Medulla oblongata (tissue), 1 donor: Measurements from ENCODE around the gene RIMS4.

Experiments
- DNase-seq: peaks from one replicate; pipeline ENCODE4 v3.0.0-alpha.2; 2015; ENCODE audit errors: extremely low spot score

RIMS4 gene

DNA sequence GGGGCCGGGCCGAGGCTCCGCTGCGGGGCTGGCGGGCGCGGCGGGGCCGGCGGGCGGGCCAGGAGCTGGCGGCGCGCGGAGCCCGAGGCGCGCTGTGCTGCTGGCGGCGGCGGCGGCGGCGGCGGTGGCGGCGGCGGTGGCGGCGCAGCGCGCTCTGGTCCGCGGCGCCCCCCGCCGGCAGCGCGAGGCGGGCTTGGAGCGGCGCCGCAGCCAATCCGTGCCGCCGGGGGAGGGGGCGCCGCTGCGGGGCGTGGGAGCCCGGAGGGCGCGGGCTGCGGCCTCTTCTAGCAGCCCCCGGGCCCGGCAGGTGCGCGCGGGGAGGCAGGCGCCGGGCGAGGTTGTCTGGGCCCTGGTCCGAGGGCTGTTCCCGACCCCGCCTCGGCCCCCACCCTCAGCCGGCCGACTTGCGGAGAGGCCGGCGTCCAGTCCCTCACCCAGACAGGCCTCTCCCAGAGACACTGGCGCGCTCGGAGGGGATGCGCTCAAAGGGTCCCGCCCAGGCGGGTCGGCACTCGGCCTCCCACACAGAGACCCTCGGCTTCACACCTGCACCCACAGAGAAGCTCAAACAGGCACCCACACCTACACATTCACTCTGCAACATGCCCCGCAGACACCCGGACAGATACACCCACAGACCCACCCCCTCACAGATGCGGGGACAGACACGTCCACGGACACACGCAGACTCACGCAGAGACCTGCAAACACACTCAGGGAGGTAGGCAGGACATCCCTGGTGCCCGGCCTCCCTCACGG lies at the start of gene RIMS4:
TSS of gene RIMS4 (minus strand) at position 156 of the 759 bp plus-strand sequence. CDS start 275 bp downstream, outside the sequence.
- no peak for DNase-seq

DNA sequence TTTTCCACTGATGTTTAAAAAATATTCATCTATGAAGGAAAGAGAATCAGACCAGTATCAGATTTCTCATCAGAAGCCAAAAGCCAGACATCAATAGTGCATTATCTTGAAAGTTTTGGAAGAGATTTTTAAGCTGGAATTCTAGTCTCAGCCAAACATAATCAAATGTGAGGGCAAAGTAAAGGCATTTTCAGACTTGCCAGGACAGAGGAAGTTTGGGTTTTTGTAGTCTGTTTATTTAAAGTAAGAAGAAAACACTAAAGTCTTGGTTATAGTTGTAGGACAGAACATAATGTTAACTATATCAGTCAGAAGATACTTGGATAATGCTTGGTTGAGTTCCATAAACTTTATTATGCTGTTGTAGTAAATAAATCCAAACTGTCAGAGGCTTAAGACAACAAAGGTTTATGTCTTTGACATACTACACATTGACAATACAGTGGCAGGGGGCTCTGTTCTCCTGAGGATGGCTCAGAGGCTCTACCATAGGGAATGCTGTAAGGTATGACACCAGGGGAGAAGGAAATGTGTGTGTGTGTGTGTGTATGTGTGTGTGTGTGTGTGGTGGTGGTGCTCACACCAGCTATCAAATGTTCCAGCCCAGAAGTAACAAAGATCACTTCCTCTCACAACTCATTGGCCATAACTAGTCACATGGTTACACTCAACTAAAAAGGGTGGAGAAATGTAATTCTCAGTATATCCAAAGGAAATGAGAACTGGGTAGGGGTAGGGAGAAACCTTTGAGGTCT lies 48.4 kb upstream of the RIMS4 start:
- DNase-seq: no peak

DNA sequence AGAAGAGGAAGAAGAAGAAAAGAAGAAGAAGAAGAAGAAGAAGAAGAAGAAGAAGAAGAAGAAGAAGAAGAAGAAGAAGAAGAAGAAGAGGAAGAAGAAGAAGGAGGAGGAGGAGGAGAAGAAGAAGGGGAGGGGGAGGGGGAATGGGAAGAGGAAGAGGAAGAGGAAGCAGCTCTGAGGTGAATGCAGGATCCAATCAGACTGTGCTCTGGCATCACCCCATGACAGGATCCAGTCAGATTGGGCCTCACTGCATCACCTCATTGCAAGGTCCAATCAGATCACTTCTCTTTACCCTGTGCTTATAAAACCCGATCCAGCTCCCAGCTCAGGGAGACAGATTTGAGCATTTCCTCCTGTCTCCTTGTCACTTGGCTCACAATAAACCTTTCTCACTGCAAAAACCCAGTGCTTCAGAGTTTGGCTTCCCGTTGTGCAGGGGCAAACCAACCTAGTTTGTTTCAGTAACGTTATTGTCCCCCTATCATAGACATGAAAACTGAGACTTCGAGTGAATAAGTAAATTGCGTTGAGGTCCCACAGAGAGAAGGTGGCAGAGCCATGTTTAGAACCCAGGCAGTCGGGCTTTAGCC lies 46.6 kb upstream of the RIMS4 start:
- DNase-seq: no peak

DNA sequence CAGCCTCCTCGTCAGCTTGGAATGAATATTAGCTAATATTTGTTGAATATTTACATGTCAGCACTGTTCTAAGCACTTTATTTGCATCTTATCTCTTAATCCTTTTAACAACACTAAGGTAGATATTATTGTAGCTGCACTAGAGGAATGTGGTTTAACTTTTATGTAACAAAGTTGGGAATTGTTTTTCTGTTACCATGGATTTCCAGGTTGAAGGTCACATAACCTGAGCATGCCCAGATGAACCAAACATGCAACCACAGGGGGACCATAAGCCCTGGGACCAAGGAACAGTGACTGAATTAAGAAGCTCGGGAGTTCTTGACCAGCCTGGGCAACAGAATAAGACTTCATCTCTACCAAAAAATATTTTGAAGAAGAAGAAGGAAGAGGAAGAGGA lies 46.1 kb upstream of the RIMS4 start:
- DNase-seq: no peak

DNA sequence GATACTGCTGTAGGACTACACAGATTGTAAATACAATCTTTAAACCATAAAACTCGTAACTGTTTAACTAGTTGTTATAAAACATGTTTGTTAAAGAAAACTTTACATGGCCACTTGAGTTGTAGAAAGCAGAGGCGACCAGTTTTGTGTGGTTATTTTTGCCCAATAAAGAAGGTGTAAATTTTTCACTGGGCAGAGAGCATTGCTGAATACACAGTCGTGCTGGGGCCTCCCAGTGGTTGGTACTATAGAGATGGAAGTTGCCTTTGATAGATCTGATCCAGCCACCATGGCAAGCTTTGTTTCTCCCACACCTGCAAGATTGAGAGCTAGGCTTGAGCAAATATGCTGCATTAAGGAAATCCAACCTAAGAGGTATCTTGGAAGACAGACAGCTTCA lies 41.2 kb upstream of the RIMS4 start:
- no peak for DNase-seq

DNA sequence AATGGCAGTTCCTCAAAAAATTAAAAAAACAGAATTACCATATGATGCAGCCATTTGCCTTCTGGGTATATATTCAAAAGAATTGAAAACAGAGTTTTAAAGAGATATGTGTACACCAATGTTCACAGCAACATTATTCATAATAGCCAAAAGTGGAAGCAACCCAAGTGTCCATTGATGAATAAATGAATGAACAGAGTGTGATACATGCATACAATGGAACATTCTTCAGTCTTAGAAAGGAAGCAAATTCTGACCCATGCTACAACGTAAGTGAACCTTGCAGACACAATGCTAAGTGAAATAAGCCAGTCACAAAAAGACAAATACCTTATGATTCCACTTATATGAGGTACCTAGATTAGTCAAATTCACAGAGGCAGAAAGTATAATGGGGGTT lies 40.5 kb upstream of the RIMS4 start:
- no peak for DNase-seq

DNA sequence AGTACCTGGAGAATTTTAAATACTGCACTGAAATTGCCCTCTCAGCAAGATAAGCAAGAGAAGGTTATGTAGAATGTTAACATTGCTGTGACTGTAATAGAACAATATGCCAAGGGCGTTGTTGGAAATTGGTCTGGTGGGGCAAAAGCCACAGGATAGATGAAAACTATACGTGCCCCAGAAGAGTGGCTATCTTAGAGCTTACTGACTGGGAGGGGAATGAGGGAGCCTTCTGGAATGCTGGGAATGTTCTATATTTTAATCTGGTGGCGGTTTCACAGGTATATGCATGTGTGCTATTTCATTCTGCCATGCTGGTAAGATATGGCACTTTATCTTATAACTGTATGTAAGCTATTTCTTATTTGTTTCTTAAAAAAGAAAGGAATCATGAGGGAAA lies 39.9 kb upstream of the RIMS4 start:
- DNase-seq: no peak

DNA sequence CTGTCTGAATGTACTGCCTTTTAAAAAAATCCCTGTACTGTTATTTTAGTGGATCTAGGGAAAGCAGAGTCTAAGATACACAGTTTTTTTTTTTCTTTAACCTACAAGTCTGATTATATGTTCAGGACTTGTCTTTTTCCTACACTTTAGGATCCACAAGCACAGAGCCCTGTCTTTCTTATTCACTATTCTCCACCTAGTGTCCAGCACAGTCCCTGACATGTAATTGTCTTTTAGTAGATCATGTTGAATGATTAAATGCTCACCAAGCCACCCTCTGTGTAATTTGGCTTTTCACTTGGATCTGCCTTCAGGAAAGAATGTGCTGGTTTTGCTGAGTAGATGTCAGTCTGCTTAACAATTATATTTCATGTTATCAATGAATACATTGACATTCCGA lies 39.4 kb upstream of the RIMS4 start:
- DNase-seq: no peak

DNA sequence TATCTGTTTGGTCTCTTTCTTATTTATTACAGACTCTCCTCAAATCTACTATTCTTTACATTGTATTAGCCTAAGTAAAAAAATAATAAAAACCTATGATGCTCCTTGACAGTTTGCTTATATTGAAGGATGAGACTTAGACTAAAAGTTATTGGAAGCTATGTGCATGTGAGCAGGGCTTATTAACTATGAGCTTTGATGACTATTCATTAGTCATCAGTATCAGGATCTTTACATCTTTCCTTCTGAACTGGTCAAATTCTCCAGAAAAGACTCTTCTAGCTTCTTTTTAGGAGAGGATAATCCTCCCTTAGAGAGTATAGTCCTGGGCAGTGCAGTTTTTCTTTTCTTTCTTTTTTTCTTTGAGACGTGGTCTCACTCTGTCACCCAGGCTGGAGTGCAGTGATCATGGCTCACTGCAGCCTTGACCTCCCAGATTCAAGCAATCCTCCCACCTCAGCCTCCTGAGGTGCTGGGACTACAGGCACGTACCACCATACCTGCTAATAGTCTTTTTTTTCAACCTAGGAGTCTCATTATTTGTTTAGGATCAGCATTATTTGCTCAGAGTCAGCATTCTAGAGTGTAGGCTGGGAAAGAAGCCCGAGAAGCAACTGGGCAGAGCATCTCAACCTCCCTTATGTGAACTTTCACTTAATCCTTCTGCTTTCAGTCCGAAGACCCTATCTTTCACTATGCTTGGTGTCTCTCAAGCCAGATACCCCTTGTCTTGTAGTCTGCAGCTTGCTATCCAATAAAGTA lies 38.1 kb upstream of the RIMS4 start:
- DNase-seq: no peak

DNA sequence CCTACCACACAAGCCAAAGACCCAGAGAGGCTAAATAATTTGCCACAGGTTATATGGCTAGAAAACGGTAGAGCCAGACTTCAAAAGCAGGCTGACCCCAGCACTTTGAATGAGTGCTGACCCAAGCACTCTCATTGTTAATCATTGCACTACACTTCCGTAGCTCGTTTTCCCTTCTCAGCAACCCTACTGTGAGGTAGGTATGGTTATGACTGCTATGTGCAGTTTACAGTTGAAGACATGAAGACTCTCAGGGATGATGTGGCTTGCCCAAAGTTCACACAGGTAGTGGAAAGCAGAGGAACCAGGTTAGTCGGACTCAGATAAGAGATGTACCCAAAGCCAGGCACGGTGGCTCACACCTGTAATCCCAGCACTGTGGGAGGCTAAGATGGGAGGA lies 33.5 kb upstream of the RIMS4 start:
- DNase-seq: no peak

DNA sequence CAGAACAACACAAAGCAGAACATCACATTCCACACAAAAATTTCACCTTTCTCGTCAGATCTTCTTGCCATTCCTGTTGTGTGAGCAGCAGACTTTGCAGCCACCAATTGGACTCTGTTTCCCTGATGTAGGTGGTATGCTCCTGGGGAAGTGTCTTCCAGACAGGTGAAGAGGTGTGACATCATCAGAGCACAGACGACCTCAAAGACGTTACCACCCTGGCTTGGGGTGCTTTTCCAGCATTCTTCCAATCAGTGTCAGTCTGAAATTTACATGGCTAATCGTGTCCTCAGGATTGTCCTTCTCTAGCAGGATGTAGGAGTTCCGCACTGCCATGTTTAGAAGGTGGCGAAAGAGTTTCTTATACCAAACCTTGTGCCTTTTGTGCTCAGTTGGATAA lies 31.6 kb upstream of the RIMS4 start:
- DNase-seq: no peak

DNA sequence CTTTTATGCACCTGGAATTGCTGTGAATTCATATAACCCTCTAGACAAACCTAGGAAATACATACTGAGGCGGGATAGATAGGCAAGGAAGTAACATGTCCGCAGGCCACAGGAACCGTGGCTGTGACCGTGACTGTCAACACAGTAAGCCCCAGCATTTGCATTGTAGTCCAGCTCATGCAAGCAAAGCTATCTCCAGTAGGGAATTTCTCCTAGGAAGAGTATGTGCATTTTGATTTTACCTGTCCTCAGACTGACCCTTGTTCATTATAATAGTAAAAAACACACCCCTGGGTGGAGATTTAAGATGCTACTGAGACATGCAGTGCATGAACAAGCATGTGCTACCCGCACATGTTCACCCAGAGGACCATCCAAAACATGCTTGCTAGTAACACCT lies 30.5 kb upstream of the RIMS4 start:
- DNase-seq: no peak

DNA sequence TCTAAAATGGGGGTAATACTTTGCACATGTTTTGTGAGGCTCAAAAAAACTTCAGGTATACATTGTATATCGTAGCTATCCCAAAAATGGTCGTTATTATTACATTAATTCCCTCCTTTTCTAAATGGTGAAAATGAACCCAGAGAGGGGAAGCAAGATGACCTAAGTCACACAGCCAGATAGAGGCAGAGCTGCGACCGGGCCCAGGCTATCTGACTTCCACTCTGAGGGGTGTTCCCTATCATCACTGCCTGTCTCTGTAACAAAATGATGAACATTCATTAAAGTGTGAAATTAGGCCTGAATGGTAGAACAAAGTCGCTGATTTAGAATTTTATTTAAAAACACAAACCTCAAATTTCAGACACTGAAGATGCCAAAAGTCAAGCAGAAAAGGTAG lies 29.1 kb upstream of the RIMS4 start:
- DNase-seq: no peak

DNA sequence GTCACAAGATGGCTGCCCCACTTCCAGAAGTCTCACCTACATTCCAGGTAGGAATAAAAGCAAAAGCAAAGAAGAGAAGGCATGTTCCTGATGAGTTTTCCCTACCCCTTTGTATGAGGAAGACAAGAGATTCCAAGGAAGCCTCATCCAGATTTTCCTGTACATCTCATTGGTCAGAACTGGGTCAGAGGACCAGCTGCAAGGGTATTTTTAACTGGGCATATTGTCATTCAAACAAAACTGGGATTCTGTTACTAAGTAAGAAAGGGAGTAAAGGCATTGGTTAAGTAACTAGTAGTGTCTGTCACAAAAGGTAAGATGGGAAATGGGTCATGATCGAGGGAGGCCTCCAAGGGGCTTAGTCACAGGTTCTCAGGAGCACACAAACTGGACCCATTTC lies 28.2 kb upstream of the RIMS4 start:
- no peak for DNase-seq

DNA sequence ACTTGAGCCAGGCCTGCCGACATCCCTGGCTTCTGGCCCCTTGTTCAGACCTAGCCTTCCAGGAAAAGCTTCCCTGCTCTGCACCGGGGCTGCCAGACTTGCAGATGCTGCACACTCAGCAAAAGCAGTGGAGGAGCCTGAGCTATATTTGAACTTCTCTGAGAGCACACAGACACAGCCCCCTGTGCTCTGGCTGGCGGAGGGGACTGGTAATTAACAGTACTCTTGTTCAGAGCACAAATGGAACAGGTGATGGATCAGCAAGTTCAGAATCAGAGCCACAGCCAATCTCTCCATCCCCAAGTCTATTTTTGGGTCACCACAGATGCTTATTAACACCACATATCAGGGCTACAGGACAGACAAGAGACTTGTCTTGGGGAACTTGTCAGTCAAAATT lies 27.6 kb upstream of the RIMS4 start:
- DNase-seq: no peak

DNA sequence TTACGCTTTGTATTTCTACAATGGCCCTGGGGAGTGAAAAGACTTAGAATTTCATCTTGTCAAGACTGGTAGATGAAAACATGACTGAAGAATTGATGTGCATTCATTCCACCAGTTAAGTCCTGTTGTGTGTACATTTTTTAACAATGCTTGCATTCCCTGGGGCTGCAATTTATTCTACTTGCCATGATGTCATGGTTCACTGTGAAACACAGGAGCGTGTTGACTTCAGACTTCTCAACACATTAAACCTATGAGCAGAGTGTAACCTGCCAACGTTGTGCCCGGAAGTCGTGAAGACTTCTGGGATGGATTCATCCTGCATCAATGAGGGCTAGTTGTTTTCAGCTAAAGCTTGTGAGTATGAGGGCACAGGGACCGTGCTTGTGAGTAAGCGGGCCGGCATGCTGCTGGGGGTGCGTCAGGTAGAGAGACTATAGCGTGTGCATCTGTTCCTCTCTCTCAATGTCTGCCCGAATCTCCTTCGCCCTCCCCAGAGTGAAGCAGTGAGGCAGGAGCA lies 26.3 kb upstream of the RIMS4 start:
- DNase-seq: no peak

DNA sequence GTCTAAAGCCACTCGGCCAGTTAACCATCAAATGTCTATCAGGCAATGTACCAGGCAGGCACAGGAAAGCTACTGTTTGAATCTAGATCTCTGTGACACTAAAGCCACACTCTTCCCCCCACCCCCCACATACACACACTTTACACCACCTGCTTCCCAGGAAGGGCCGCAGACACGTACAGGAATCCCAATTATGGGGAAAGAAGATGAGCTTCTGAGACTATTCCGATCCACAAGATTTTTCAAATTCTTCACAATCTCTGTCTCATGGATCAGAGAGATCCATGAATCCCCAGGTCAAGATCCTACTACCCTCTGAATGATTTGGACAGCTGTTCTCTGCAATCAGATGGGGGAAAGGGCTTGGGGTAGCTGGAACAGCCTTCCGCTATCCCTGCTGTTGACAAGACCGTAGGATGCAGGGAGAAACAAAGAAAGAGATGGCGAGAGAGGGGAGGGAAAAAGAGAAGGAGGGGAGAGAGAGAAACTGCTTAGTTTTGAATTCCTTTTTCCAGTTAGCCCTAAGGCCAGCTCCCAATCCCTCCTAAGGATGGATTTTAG lies 25.4 kb upstream of the RIMS4 start:
- no peak for DNase-seq

DNA sequence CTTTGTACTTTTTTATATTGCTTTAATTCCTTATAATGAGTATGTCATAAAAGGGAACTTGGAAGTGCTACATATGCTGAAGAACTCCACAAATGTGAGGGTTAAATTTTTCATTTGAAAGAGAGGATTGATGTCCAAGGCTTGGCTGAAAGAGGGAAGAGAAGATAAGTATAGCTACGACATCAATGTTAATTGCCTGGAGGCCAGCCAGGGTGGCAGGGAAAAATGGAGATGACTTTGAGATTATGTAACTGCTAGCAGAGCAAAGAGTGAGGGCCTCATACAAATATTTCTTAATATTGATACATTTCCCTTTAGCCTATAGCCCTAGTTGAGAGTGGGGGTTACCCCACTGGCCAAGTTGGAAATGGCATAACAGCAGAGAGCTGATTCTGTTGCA lies 24.8 kb upstream of the RIMS4 start:
- no peak for DNase-seq

DNA sequence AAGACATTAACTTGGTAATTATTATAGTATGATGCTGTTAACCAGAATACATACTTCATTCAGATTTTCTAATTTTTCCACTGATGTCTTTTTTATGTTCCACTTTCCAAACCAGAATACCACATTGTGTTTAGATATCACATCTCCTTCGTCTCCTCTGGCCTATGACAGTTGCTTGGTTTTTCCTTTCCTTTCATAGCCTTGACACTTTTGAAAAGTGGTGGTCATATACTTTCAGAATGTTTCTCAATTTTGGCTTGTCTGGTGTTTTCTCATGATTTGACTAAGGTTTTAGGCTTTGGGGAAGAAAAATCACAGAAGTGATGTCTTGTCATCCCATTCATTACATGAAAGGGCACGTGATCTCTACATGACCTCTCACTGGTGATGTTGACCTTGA lies 24.3 kb upstream of the RIMS4 start:
- DNase-seq: no peak

DNA sequence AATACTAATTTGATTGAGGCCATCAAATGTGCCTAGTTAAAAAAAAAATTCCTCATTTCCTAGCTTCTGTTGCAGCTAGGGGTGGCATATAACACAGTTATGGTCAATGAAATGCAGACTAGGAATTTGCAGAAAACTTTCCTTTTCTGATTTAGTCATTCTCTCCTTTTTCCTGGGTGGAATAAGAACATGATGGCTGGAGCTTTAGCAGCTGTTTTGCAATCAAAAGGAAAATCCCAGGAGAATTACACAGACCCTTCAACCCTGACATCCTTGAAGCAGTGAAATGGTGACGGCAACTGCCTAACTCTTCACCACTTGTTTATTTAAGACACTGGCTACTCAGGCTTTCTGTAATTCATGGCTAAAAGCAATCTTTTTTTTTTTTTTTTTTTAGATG lies 23.1 kb upstream of the RIMS4 start:
- DNase-seq: no peak

DNA sequence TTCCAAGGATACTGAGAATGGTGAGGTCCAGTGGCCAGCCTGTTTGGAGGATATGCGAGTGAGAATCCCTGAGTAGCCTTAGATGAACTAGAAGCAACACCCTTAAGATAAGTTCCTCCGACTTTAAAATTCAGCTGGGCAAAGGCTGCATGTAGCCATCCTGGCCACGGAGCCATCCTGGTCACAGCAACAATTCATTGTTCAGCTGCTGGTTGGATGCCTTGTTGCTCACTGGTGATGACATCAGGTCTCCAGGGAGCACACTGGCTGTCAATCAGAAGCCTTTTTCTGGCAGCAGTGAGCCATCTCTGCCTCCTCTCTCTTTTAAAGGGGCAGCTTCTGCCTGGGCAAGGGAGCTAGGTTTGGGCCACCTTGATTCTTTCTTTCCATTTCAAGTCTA lies 22.4 kb upstream of the RIMS4 start:
- peak; percentile 13 for DNase-seq

DNA sequence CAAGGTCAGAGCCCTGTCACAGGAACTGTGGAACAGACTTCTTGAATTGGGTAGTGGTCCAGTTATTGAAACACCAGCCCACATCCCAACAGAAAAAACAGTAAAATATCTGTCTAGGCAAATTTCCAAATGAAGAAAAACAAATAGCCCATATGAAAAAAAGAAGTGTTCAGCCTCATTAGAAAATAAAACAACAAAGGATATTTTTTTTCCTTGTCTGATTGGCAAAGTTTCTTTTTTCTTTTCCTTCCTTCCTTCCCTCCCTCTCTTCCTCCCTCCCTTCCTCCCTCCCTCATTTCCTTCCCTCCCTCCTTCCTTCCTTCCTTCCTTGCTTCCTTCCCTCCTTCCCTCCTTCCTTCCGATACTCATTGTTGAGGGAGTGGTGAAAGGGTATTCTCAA lies 20.6 kb upstream of the RIMS4 start:
- no peak for DNase-seq
